PFSK-1 (cell line): ENCODE measurements around the gene NUP210L.

Experiments
- POLR2AphosphoS5 ChIP-seq: IDR thresholded peaks from 2 replicates; pipeline ENCODE4 v1.6.1; 2012; ENCODE audit warnings: low read depth, mild to moderate bottlenecking, control low read depth, low read length, moderate library complexity
- REST ChIP-seq, 2 experiments: IDR thresholded peaks; 2 replicates each; pipeline versions ENCODE4 v1.6.1 to v1.8.0; 2011 to 2012; ENCODE audit warnings: low read depth in 2 of 2, low read length in 2 of 2, control low read depth in 1 of 2, inconsistent platforms in 1 of 2, mild to moderate bottlenecking in 1 of 2, moderate library complexity in 1 of 2; ENCODE audit not compliant: insufficient read depth in 1 of 2
- TAF1 ChIP-seq: IDR thresholded peaks from 2 replicates; pipeline ENCODE4 v1.6.1; 2012; ENCODE audit warnings: low read length, control low read depth, borderline replicate concordance; ENCODE audit not compliant: insufficient read depth

- no peak for TF ChIP-seq REST (IDR thresholded peaks at IDR 0.05; ENCODE audit: insufficient read depth in 1 of 2, low read depth in 2 of 2, low read length in 2 of 2)
- TF ChIP-seq POLR2AphosphoS5 = no peak
- no peak for TF ChIP-seq TAF1
These were observed 201.0 kb downstream of the NUP210L start for GRCh38 chr1:153953859-153954365.
